ENCODE results near the gene PADI2.

- TF ChIP-seq CTCF (IDR thresholded peaks at IDR 0.05) = no peak
- TF ChIP-seq POLR2A (IDR thresholded peaks at IDR 0.05) = no peak
These were observed 38.4 kb downstream of the PADI2 start for GRCh38 chr1:17080880-17081279.
